SU-DHL-6 (cell line): Measurements from ENCODE around the gene CETP.

Source experiments
- H2AFZ ChIP-seq: fragments of 200-600 bp; sonication (generic); 2 replicates; pipeline ENCODE4 v1.6.1; 2014; ENCODE audit warnings: low read depth, mild to moderate bottlenecking, moderate library complexity, mixed read lengths, antibody characterized with exemption, low read length; ENCODE audit not compliant: severe bottlenecking
- H3F3A ChIP-seq: fragments of 200-600 bp; shearing (Covaris generic); 2 replicates; pipeline ENCODE4 v1.6.0; 2016; ENCODE audit warnings: antibody characterized with exemption, mild to moderate bottlenecking; ENCODE audit not compliant: insufficient read depth
- H3K27ac ChIP-seq: fragments of 200-600 bp; sonication (generic); 2 replicates; pipeline ENCODE4 v1.5.1; 2016; ENCODE audit warnings: low read depth, mild to moderate bottlenecking, low read length, moderate library complexity, mixed read lengths
- H3K27me3 ChIP-seq: fragments of 200-600 bp; sonication (generic), shearing (Covaris generic); 2 replicates; pipeline ENCODE4 v1.6.0; 2014; ENCODE audit warnings: mild to moderate bottlenecking, low read length
- H3K36me3 ChIP-seq: fragments of 200-600 bp; sonication (generic); 2 replicates; pipeline ENCODE4 v1.6.1; 2014; ENCODE audit warnings: mild to moderate bottlenecking, low read length, mixed read lengths
- H3K4me2 ChIP-seq: fragments of 300-600, 200-600 bp; shearing (Covaris generic), sonication (generic); 2 replicates; pipeline ENCODE4 v1.6.0; 2014; ENCODE audit warnings: low read length, low read depth, mild to moderate bottlenecking; ENCODE audit not compliant: poor library complexity, severe bottlenecking
- H3K4me3 ChIP-seq: fragments of 200-600 bp; sonication (generic); 2 replicates; pipeline ENCODE4 v1.5.1; 2014; ENCODE audit warnings: antibody characterized with exemption, low read length, mild to moderate bottlenecking, mixed read lengths; ENCODE audit not compliant: insufficient read depth, poor library complexity, severe bottlenecking
- H3K79me2 ChIP-seq: fragments of 200-600 bp; sonication (generic); 2 replicates; pipeline ENCODE4 v1.6.1; 2014; ENCODE audit warnings: mild to moderate bottlenecking, low read length, moderate library complexity; ENCODE audit not compliant: insufficient read depth
- H3K9ac ChIP-seq: fragments of 200-600 bp; sonication (generic); 2 replicates; pipeline ENCODE4 v1.7.0; 2014; ENCODE audit warnings: mild to moderate bottlenecking, low read length
- H3K9me2 ChIP-seq: fragments of 200-600 bp; sonication (generic); replicated peaks from 2 replicates; pipeline ENCODE4 v1.6.1; 2014; ENCODE audit warnings: low read length; ENCODE audit not compliant: insufficient read depth
- H3K9me3 ChIP-seq: fragments of 200-600 bp; sonication (generic); 2 replicates; pipeline ENCODE4 v1.6.1; 2014; ENCODE audit warnings: low read length, mixed read lengths; ENCODE audit not compliant: insufficient read depth
- H4K20me1 ChIP-seq: fragments of 200-600 bp; sonication (generic); 2 replicates; pipeline ENCODE4 v1.6.1; 2014; ENCODE audit warnings: low read depth, mild to moderate bottlenecking, antibody characterized with exemption, low read length, moderate library complexity, mixed read lengths
- EZH2phosphoT487 ChIP-seq: fragments of 200-600 bp; sonication (generic), shearing (Covaris generic); conservative IDR thresholded peaks from 2 replicates; pipeline ENCODE4 v1.6.1; 2018; ENCODE audit warnings: mild to moderate bottlenecking, antibody characterized with exemption, low read length, moderate library complexity, mixed read lengths
- TF ChIP-seq, protein P1 (sequence below): fragments of 200-600 bp; sonication (generic); IDR thresholded peaks from one replicate; pipeline ENCODE4 v1.5.1; 2017; ENCODE audit warnings: antibody characterized with exemption, mild to moderate bottlenecking, low read length, moderate library complexity; ENCODE audit not compliant: insufficient read depth, poor library complexity, severe bottlenecking

CETP gene

DNA sequence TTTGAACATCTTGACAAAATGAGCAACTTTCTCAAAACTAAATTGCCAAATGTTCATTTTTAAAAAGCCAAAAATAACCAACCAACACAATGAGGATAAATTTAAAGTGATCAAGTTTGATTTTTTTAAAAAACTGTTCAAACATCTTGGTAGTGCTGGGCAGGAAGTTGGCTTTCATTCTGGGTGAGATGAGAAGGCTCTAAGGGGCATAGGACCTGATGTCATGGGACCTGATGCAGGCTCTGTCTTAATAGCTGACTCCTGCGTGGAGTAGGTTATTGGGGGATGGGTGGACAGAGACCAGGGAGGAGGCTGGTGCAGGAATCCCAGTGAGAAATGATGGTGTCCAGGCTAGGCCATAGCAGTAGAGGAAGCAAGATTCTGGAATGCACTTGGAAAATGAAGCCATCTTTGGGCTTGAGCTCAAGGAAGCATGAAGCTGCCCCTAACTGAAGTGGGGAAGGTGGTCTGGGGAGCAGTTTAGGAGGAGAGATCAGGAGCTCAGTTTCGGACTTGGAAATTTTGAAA, 48.0 kb downstream of the CETP start:
- Histone ChIP-seq H3K9me3 (no peaks in the 10 kb centered on the region), H3K9me2 (no peaks in the 10 kb centered on the region), H3K36me3 (no peaks in the 10 kb centered on the region), H3K4me2 (no peak overlapping the region), H3K9ac (no peak overlapping the region), H3F3A (no peaks in the 10 kb centered on the region), H2AFZ (no peak overlapping the region), H3K4me3 (no peak overlapping the region), H3K27me3 (no peaks in the 10 kb centered on the region), H4K20me1 (no peaks in the 10 kb centered on the region), H3K79me2 (no peaks in the 10 kb centered on the region), H3K27ac (no peak overlapping the region)
- TF ChIP-seq, protein P1, sequence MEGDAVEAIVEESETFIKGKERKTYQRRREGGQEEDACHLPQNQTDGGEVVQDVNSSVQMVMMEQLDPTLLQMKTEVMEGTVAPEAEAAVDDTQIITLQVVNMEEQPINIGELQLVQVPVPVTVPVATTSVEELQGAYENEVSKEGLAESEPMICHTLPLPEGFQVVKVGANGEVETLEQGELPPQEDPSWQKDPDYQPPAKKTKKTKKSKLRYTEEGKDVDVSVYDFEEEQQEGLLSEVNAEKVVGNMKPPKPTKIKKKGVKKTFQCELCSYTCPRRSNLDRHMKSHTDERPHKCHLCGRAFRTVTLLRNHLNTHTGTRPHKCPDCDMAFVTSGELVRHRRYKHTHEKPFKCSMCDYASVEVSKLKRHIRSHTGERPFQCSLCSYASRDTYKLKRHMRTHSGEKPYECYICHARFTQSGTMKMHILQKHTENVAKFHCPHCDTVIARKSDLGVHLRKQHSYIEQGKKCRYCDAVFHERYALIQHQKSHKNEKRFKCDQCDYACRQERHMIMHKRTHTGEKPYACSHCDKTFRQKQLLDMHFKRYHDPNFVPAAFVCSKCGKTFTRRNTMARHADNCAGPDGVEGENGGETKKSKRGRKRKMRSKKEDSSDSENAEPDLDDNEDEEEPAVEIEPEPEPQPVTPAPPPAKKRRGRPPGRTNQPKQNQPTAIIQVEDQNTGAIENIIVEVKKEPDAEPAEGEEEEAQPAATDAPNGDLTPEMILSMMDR, result no peak
- no peak for TF ChIP-seq EZH2phosphoT487

DNA sequence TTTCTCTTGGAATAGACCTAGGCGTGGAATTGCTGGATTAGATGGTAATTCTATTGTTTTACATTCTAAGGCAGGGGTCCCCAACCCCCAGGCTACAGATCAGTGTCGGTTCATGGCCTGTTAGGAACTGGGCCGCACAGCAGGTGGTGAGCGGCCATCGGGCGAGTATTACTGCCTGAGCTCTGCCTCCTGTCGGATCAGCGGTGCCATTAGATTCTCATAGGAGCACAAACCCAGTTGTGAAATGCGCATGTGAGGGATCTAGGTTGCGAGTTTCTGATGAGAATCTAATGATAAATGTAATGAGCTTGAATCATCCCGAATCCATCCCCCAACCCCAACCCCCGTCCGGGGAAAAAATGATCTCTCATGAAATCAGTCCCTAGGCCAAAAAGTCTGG, 50.6 kb downstream of the CETP start:
- Histone ChIP-seq H3K36me3 (no peaks in the 10 kb centered on the region), H3K79me2 (no peaks in the 10 kb centered on the region), H3K9me3 (no peaks in the 10 kb centered on the region), H3K27ac (no peak overlapping the region), H3K9ac (no peak overlapping the region), H4K20me1 (no peaks in the 10 kb centered on the region), H3K27me3 (no peaks in the 10 kb centered on the region), H3K9me2 (no peaks in the 10 kb centered on the region), H3K4me3 (no peak overlapping the region), H2AFZ (no peak overlapping the region), H3K4me2 (no peak overlapping the region), H3F3A (no peaks in the 10 kb centered on the region)
- no peak for TF ChIP-seq EZH2phosphoT487
- TF ChIP-seq, protein P1, result no peak

DNA sequence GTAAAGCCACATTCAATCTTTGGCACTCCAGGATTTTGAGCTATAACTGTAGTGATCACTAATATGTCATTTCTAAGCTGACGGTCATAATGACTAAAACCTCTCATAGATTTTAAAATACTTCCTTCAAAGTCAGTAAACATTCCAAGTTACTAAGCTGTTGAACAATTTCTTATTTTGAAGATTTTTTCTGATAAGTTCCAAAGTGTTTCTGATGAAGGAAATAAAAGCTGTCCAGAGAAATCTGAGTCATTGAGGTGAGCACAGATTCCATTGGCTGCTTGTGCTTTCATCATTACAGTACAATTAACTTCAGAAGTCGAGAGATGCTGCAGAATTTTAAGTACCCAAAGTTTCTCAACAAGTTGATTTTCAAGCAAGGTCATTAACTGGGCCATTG, 51.5 kb downstream of the CETP start:
- Histone ChIP-seq H3K4me3 (no peak overlapping the region), H2AFZ (no peak overlapping the region), H3K9me3 (no peaks in the 10 kb centered on the region), H3K27me3 (no peaks in the 10 kb centered on the region), H3K36me3 (no peaks in the 10 kb centered on the region), H3F3A (no peaks in the 10 kb centered on the region), H3K27ac (no peak overlapping the region), H3K9ac (no peak overlapping the region), H3K79me2 (no peaks in the 10 kb centered on the region), H4K20me1 (no peaks in the 10 kb centered on the region), H3K9me2 (no peaks in the 10 kb centered on the region), H3K4me2 (no peak overlapping the region)
- TF ChIP-seq, protein P1, result no peak
- TF ChIP-seq EZH2phosphoT487, result no peak

DNA sequence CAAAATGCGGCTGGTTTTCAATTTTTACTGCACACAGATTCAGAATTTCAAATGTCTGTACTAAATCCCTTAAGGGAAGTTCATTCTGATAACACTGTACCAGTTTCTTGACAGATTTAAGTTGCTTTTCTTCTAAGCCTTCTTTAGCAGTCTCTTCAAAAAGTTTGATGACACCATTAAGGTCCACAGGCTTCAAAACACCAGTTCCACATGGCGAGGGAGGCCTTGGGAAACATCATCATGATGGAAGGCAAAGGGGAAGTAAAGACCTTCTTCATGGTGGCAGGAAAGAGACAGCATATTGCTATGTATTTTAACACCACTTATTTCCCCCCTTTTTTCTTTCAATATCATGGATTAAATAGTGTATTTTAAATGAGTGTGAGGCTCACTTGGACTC, 52.2 kb downstream of the CETP start:
- no peaks in the 10 kb centered on the region for H3K9me3 ChIP-seq
- no peaks in the 10 kb centered on the region for H3K36me3 ChIP-seq
- TF ChIP-seq, protein P1, result no peak
- no peak for TF ChIP-seq EZH2phosphoT487
- H3F3A ChIP-seq, result no peaks in the 10 kb centered on the region
- H3K9me2 ChIP-seq, result no peaks in the 10 kb centered on the region
- H3K4me2 ChIP-seq, result no peak overlapping the region
- H3K9ac ChIP-seq, result no peak overlapping the region
- no peaks in the 10 kb centered on the region for H3K27me3 ChIP-seq
- no peaks in the 10 kb centered on the region for H3K79me2 ChIP-seq
- H2AFZ ChIP-seq, result no peak overlapping the region
- H3K4me3 ChIP-seq, result no peak overlapping the region
- H3K27ac ChIP-seq, result no peak overlapping the region
- H4K20me1 ChIP-seq, result no peaks in the 10 kb centered on the region
